ENCODE data around the gene PSD4.
"Not testable (repeated sequence)": the region's sequence is repeated elsewhere in the genome, so short reads cannot be mapped to it uniquely, and the experiment has no call there.

PSD4 gene

GRCh38 chr2:113232740-113233139 is 59.0 kb downstream of the PSD4 start:
- DNase-seq (ENCODE audit: insufficient read length) (no peak), FAIRE-seq (no peak)
- TF ChIP-seq POLR2A (IDR thresholded peaks at IDR 0.05; ENCODE audit: low read depth, low read length), result no peak
- no peak for TF ChIP-seq TAF1 (IDR thresholded peaks at IDR 0.05; ENCODE audit: borderline replicate concordance, low read depth, low read length)

- DNase-seq (ENCODE audit: insufficient read length), result no peak
- FAIRE-seq, result no peak
- TF ChIP-seq TAF1 (IDR thresholded peaks at IDR 0.05; ENCODE audit: borderline replicate concordance, low read depth, low read length), result no peak
- no peak for TF ChIP-seq POLR2A (IDR thresholded peaks at IDR 0.05; ENCODE audit: low read depth, low read length)
- TF ChIP-seq POLR2AphosphoS5 (IDR thresholded peaks at IDR 0.05; ENCODE audit: low read depth, low read length), result no peak
These were observed 60.1 kb downstream of the PSD4 start for GRCh38 chr2:113233593-113234550.

GRCh38 chr2:113234721-113235346 is 61.1 kb downstream of the PSD4 start:
- no peak for DNase-seq (ENCODE audit: insufficient read length)
- FAIRE-seq, result no peak
- TF ChIP-seq POLR2AphosphoS5 (IDR thresholded peaks at IDR 0.05; ENCODE audit: low read depth, low read length) (no peak), TAF1 (IDR thresholded peaks at IDR 0.05; ENCODE audit: borderline replicate concordance, low read depth, low read length) (no peak)

GRCh38 chr2:113235347-113236226 is 61.8 kb downstream of the PSD4 start:
- TF ChIP-seq POLR2AphosphoS5 (IDR thresholded peaks at IDR 0.05; ENCODE audit: low read depth, low read length) (0 out of 2 replicates have a peak, but pooled peaks have one; percentile 55), TAF1 (IDR thresholded peaks at IDR 0.05; ENCODE audit: borderline replicate concordance, low read depth, low read length) (0 out of 2 replicates have a peak, but pooled peaks have one; percentile 10), POLR2A (IDR thresholded peaks at IDR 0.05; ENCODE audit: low read depth, low read length) (peak; percentile 70)
- peak; percentile 60 for DNase-seq (ENCODE audit: insufficient read length)
- not testable (repeated sequence) for FAIRE-seq

- no peak for DNase-seq (ENCODE audit: insufficient read length)
- TF ChIP-seq TAF1 (IDR thresholded peaks at IDR 0.05; ENCODE audit: borderline replicate concordance, low read depth, low read length) (no peak), POLR2A (IDR thresholded peaks at IDR 0.05; ENCODE audit: low read depth, low read length) (no peak), POLR2AphosphoS5 (IDR thresholded peaks at IDR 0.05; ENCODE audit: low read depth, low read length) (no peak)
- FAIRE-seq, result no peak
These were observed 62.8 kb downstream of the PSD4 start for GRCh38 chr2:113236367-113237159.

GRCh38 chr2:113237604-113238160 is 63.9 kb downstream of the PSD4 start:
- TF ChIP-seq POLR2A (IDR thresholded peaks at IDR 0.05; ENCODE audit: low read depth, low read length) (no peak), TAF1 (IDR thresholded peaks at IDR 0.05; ENCODE audit: borderline replicate concordance, low read depth, low read length) (no peak), POLR2AphosphoS5 (IDR thresholded peaks at IDR 0.05; ENCODE audit: low read depth, low read length) (no peak)
- DNase-seq (ENCODE audit: insufficient read length), result no peak
- FAIRE-seq, result no peak

- FAIRE-seq (no peak), DNase-seq (ENCODE audit: insufficient read length) (no peak)
- no peak for TF ChIP-seq POLR2A (IDR thresholded peaks at IDR 0.05; ENCODE audit: low read depth, low read length)
- no peak for TF ChIP-seq POLR2AphosphoS5 (IDR thresholded peaks at IDR 0.05; ENCODE audit: low read depth, low read length)
- no peak for TF ChIP-seq TAF1 (IDR thresholded peaks at IDR 0.05; ENCODE audit: borderline replicate concordance, low read depth, low read length)
These were observed 65.4 kb downstream of the PSD4 start for GRCh38 chr2:113238871-113239839.

- no peak for TF ChIP-seq POLR2AphosphoS5 (IDR thresholded peaks at IDR 0.05; ENCODE audit: low read depth, low read length)
- TF ChIP-seq POLR2A (IDR thresholded peaks at IDR 0.05; ENCODE audit: low read depth, low read length), result no peak
- TF ChIP-seq TAF1 (IDR thresholded peaks at IDR 0.05; ENCODE audit: borderline replicate concordance, low read depth, low read length), result no peak
- FAIRE-seq, result no peak
- no peak for DNase-seq (ENCODE audit: insufficient read length)
These were observed 66.6 kb downstream of the PSD4 start for GRCh38 chr2:113240150-113240914.
